C4-2B (cell line): ENCODE data around the gene TRAPPC6A.

Experiments used
- H3K27ac ChIP-seq: fragments of 450-650 bp; 2 replicates; pipeline ENCODE4 v1.5.1; 2017
- CTCF ChIP-seq: fragments of 450-650 bp; conservative IDR thresholded peaks from 2 replicates; pipeline ENCODE4 v1.5.1; 2017; ENCODE audit warnings: mild to moderate bottlenecking
- ZFX ChIP-seq: fragments of 450-650 bp; IDR thresholded peaks from 2 replicates; pipeline ENCODE4 v1.6.1; 2017

The TRAPPC6A gene

GRCh38 chr19:45202637-45203036, 24.6 kb upstream of the TRAPPC6A start:
- no peak for TF ChIP-seq ZFX
- TF ChIP-seq CTCF, result no peak

GRCh38 chr19:45200568-45200967, 22.5 kb upstream of the TRAPPC6A start:
- no peak overlapping the region for H3K27ac ChIP-seq
- TF ChIP-seq CTCF (no peak), ZFX (no peak)

More at GRCh38 chr19:45202637-45203036, 24.6 kb upstream of the TRAPPC6A start:
- H3K27ac ChIP-seq, result peak overlapping the region; percentile 26; the same call in 1 of the 2 replicates

GRCh38 chr19:45195764-45196163, 17.7 kb upstream of the TRAPPC6A start:
- no peak for TF ChIP-seq ZFX
- TF ChIP-seq CTCF, result no peak
- no peak overlapping the region for H3K27ac ChIP-seq

GRCh38 chr19:45191375-45191774, 13.3 kb upstream of the TRAPPC6A start:
- no peak overlapping the region for H3K27ac ChIP-seq

GRCh38 chr19:45189971-45190370, 11.9 kb upstream of the TRAPPC6A start:
- no peak for TF ChIP-seq CTCF
- TF ChIP-seq ZFX, result no peak
- no peak overlapping the region for H3K27ac ChIP-seq

More at GRCh38 chr19:45191375-45191774, 13.3 kb upstream of the TRAPPC6A start:
- TF ChIP-seq CTCF (no peak), ZFX (no peak)

- H3K27ac ChIP-seq, result no peak overlapping the region
- TF ChIP-seq ZFX, result no peak
- peak; percentile 65 for TF ChIP-seq CTCF
These were observed 9.5 kb upstream of the TRAPPC6A start for GRCh38 chr19:45187421-45188100.

GRCh38 chr19:45186509-45187334, 8.7 kb upstream of the TRAPPC6A start:
- TF ChIP-seq ZFX, result no peak
- no peak for TF ChIP-seq CTCF
- H3K27ac ChIP-seq, result no peak overlapping the region
